Measurements from ENCODE around the gene DMPK.

Gene DMPK

DNA sequence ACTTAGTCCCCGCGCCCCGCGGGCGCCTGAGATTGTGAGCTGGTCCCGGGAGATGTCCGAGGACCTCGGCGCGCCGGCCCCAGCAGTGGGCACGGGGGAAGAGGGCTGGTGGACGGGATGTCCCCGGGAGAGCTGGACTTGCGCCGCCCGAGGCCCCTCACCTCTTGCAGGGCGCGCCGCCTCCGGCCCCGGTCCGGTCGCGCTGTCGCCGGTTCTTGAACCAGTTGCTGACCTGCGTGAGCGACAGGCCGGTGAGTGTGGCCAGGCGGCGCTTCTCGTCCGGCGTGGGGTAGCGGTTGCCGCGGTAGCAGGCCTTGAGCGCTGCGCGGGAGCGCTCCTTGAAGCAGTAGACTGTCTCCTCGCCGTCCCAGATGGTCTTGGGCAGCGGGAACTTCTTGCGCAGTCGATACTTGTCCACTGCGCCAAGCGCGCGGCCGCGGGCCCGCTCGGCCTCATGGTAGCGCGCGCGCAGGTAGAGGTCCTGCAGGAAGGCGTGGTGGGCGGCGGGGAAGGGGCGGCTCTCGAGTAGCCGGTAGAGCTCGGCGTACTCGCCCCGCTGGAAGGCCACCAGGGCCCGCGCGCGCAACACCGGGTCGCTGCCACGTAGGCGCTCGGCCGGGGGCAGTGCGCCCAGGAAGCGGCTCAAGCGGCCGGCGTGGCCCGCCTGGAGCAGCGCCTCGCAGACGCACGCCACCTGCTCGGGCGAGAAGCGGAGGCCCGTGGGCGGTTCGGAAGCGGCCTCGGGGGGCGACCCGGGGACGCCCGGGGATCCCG is 14.2 kb downstream of the DMPK start:
- Histone ChIP-seq H3K27me3 (ENCODE audit: insufficient read depth, poor library complexity, severe bottlenecking) (peaks cover 42% of the 10 kb centered on the region), H3K4me3 (replicated peaks; ENCODE audit: insufficient read depth, low read length) (peak overlapping the region; percentile 69), H3K27ac (replicated peaks) (no peak overlapping the region)
- DNase-seq (ENCODE audit: low read depth in 1 of 2, low spot score in 1 of 2): peak in 1 of 2 experiments; percentile 15
- TF ChIP-seq POLR2AphosphoS5 (IDR thresholded peaks at IDR 0.05; ENCODE audit: low read depth) (no peak), SPI1 (IDR thresholded peaks at IDR 0.05; ENCODE audit: borderline replicate concordance, low read depth) (no peak), GABPA (IDR thresholded peaks at IDR 0.05; ENCODE audit: low read depth) (no peak)
- TF ChIP-seq, protein P1, sequence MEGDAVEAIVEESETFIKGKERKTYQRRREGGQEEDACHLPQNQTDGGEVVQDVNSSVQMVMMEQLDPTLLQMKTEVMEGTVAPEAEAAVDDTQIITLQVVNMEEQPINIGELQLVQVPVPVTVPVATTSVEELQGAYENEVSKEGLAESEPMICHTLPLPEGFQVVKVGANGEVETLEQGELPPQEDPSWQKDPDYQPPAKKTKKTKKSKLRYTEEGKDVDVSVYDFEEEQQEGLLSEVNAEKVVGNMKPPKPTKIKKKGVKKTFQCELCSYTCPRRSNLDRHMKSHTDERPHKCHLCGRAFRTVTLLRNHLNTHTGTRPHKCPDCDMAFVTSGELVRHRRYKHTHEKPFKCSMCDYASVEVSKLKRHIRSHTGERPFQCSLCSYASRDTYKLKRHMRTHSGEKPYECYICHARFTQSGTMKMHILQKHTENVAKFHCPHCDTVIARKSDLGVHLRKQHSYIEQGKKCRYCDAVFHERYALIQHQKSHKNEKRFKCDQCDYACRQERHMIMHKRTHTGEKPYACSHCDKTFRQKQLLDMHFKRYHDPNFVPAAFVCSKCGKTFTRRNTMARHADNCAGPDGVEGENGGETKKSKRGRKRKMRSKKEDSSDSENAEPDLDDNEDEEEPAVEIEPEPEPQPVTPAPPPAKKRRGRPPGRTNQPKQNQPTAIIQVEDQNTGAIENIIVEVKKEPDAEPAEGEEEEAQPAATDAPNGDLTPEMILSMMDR (IDR thresholded peaks at IDR 0.05; ENCODE audit: insufficient read depth, low read length): no peak
- TF ChIP-seq, protein P2, sequence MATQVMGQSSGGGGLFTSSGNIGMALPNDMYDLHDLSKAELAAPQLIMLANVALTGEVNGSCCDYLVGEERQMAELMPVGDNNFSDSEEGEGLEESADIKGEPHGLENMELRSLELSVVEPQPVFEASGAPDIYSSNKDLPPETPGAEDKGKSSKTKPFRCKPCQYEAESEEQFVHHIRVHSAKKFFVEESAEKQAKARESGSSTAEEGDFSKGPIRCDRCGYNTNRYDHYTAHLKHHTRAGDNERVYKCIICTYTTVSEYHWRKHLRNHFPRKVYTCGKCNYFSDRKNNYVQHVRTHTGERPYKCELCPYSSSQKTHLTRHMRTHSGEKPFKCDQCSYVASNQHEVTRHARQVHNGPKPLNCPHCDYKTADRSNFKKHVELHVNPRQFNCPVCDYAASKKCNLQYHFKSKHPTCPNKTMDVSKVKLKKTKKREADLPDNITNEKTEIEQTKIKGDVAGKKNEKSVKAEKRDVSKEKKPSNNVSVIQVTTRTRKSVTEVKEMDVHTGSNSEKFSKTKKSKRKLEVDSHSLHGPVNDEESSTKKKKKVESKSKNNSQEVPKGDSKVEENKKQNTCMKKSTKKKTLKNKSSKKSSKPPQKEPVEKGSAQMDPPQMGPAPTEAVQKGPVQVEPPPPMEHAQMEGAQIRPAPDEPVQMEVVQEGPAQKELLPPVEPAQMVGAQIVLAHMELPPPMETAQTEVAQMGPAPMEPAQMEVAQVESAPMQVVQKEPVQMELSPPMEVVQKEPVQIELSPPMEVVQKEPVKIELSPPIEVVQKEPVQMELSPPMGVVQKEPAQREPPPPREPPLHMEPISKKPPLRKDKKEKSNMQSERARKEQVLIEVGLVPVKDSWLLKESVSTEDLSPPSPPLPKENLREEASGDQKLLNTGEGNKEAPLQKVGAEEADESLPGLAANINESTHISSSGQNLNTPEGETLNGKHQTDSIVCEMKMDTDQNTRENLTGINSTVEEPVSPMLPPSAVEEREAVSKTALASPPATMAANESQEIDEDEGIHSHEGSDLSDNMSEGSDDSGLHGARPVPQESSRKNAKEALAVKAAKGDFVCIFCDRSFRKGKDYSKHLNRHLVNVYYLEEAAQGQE (IDR thresholded peaks at IDR 0.05; ENCODE audit: insufficient replicate concordance, low read depth): no peak

DNA sequence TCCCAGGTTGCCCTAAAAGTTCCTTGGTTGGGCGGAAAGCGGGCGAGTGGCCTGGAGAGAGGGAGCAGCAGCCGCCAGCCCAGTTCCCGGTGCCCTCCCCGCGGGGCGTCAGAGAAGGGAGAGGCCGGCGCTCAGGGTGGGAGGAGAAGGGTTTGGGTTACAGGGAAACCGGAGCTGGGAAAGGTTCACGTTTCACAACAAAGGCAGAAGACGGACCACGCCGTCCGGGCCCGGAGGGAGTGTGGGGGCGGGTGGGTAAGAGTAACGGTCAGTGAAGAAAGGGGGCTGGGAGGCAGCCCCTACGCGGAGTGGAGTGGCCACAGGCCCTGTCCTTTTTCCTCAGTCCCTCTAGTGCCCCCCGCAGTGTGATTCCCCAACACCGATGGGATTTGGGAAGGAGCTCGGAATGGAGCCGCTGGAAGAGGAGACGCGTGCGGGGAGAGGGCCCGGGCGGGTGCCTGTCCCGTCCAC is 14.8 kb downstream of the DMPK start:
- H3K4me3 ChIP-seq (replicated peaks; ENCODE audit: insufficient read depth, low read length): no peak overlapping the region
- H3K27ac ChIP-seq (replicated peaks): no peak overlapping the region
- no peak for DNase-seq (ENCODE audit: low read depth in 1 of 2, low spot score in 1 of 2)
- H3K27me3 ChIP-seq (ENCODE audit: insufficient read depth, poor library complexity, severe bottlenecking): peaks cover 35% of the 10 kb centered on the region
- TF ChIP-seq, protein P2 (IDR thresholded peaks at IDR 0.05; ENCODE audit: insufficient replicate concordance, low read depth): no peak
- TF ChIP-seq SPI1 (IDR thresholded peaks at IDR 0.05; ENCODE audit: borderline replicate concordance, low read depth): no peak
- TF ChIP-seq GABPA (IDR thresholded peaks at IDR 0.05; ENCODE audit: low read depth): no peak
- TF ChIP-seq POLR2AphosphoS5 (IDR thresholded peaks at IDR 0.05; ENCODE audit: low read depth): no peak
- TF ChIP-seq, protein P1 (IDR thresholded peaks at IDR 0.05; ENCODE audit: insufficient read depth, low read length): no peak

DNA sequence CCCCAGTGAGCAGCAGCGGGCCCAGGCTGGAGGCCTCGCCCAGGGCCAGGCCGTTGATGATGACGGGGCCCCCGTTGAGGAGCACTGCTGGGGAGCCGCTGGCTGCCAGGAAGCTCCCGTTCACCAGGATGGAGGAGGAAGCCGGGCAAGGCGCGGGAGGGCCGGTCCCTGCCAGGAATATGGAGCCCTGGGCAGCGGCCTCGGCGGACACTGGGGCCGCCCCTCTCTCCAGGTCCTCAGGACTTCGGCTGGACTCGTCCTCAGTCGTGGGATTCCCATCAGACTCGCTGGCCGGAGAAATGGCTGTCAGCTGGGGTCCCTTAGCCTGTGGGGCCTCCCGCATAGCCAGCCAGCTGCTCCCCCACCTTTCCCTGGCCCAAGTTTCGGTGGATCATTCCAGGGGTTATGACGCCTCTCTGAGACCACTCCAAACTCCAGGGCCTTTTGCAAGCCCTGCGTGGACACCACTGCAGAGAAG is 15.4 kb downstream of the DMPK start:
- TF ChIP-seq GABPA (IDR thresholded peaks at IDR 0.05; ENCODE audit: low read depth) (no peak), POLR2AphosphoS5 (IDR thresholded peaks at IDR 0.05; ENCODE audit: low read depth) (no peak), SPI1 (IDR thresholded peaks at IDR 0.05; ENCODE audit: borderline replicate concordance, low read depth) (no peak)
- TF ChIP-seq, protein P2 (IDR thresholded peaks at IDR 0.05; ENCODE audit: insufficient replicate concordance, low read depth): no peak
- TF ChIP-seq, protein P1 (IDR thresholded peaks at IDR 0.05; ENCODE audit: insufficient read depth, low read length): no peak
- no peak overlapping the region for H3K4me3 ChIP-seq (replicated peaks; ENCODE audit: insufficient read depth, low read length)
- H3K27me3 ChIP-seq (ENCODE audit: insufficient read depth, poor library complexity, severe bottlenecking): peaks cover 36% of the 10 kb centered on the region
- no peak for DNase-seq (ENCODE audit: low read depth in 1 of 2, low spot score in 1 of 2)
- H3K27ac ChIP-seq (replicated peaks): no peak overlapping the region
